Neural crest cell (in vitro differentiated cells): ENCODE results near the gene SCP2. TPM values are rescaled to one million over a fixed set of nuclear protein-coding genes. Genes with fewer than 3 reads are reported as not detected.

Source experiments
- DNase-seq: peaks from one replicate; pipeline ENCODE4 v3.0.0; 2021; ENCODE audit warnings: low read depth, mixed read lengths, low spot score
- H3K27ac Mint-ChIP-seq: one replicate; pipeline ENCODE4 v1.8.0; 2021; ENCODE audit warnings: mild to moderate bottlenecking, mixed read lengths; ENCODE audit not compliant: unreplicated experiment
- H3K27me3 Mint-ChIP-seq: 2 replicates; pipeline ENCODE4 v1.8.0; 2021; ENCODE audit warnings: low read depth, mild to moderate bottlenecking, mixed read lengths
- H3K36me3 Mint-ChIP-seq: 2 replicates; pipeline ENCODE4 v1.8.0; 2021; ENCODE audit warnings: low read depth, mild to moderate bottlenecking, mixed read lengths
- H3K4me1 Mint-ChIP-seq: 2 replicates; pipeline ENCODE4 v1.8.0; 2021; ENCODE audit warnings: mixed read lengths
- H3K4me3 Mint-ChIP-seq: one replicate; pipeline ENCODE4 v1.8.0; 2021; ENCODE audit warnings: mild to moderate bottlenecking, mixed read lengths
- H3K9me3 Mint-ChIP-seq: 2 replicates; pipeline ENCODE4 v1.8.0; 2021; ENCODE audit warnings: mixed read lengths
- total RNA-seq: library from RNA; stranded (reverse); gene quantifications from 2 replicates; pipeline ENCODE4 v1.2.1, GENCODE V29; 2021
- TF ChIP-seq, protein P1 (sequence below): fragments of 200-600 bp; sonication (generic); conservative IDR thresholded peaks from 2 replicates; pipeline ENCODE4 v1.5.0; 2021; ENCODE audit warnings: antibody characterized with exemption, mild to moderate bottlenecking

SCP2 gene
- total RNA-seq, 1 donor from 2014 or later: 61.8 TPM

DNA sequence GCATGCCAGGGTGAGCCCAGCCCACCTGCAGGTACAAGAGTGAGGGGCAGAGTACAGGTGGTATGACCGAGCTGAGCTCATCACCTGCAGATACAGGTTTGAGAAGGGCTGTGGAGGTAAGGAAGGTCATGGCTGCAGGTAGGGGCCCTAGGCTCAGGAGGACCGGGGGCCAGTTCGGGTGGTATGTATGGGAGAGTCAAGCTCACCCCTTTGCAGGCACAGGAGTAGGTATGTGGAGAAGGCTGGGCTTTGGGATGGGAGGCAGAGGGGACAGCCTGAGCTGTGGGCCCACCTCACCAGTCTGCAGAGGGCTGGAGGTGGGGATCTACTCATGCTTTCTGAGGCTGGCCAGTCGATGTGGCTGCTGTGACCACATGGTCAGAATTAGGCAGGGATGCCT lies 152.2 kb downstream of the SCP2 start:
- H3K36me3 Mint-ChIP-seq: no peaks in the 10 kb centered on the region
- H3K27ac Mint-ChIP-seq: no peak overlapping the region
- TF ChIP-seq, protein P1, sequence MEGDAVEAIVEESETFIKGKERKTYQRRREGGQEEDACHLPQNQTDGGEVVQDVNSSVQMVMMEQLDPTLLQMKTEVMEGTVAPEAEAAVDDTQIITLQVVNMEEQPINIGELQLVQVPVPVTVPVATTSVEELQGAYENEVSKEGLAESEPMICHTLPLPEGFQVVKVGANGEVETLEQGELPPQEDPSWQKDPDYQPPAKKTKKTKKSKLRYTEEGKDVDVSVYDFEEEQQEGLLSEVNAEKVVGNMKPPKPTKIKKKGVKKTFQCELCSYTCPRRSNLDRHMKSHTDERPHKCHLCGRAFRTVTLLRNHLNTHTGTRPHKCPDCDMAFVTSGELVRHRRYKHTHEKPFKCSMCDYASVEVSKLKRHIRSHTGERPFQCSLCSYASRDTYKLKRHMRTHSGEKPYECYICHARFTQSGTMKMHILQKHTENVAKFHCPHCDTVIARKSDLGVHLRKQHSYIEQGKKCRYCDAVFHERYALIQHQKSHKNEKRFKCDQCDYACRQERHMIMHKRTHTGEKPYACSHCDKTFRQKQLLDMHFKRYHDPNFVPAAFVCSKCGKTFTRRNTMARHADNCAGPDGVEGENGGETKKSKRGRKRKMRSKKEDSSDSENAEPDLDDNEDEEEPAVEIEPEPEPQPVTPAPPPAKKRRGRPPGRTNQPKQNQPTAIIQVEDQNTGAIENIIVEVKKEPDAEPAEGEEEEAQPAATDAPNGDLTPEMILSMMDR: no peak
- no peaks in the 10 kb centered on the region for H3K27me3 Mint-ChIP-seq
- peaks cover 14% of the 10 kb centered on the region for H3K4me1 Mint-ChIP-seq
- no peak for DNase-seq
- H3K9me3 Mint-ChIP-seq: no peaks in the 10 kb centered on the region
- H3K4me3 Mint-ChIP-seq: no peak overlapping the region

DNA sequence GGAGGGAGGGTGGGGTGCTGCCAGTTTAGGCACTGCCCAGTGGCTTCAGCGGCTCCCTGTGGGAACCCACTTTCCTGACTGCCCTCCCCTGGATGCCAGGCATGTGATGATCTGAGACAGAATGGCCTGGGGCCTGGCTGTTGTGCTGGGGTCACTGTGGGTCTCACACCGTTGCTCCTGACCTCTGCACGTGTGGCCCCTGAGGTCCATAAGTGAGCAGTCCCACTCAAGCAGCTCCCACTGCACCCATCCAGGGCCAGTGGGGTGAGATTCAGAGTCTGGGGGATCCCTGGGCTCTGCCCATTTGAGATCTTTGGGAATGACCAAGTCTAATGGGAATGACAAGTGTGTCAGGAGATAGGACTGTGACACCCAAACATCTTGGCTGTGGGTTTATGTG lies 153.0 kb downstream of the SCP2 start:
- Mint-ChIP-seq H3K9me3 (no peaks in the 10 kb centered on the region), H3K4me1 (peaks cover 14% of the 10 kb centered on the region), H3K4me3 (no peak overlapping the region), H3K27me3 (no peaks in the 10 kb centered on the region), H3K27ac (no peak overlapping the region), H3K36me3 (no peaks in the 10 kb centered on the region)
- TF ChIP-seq, protein P1: no peak
- DNase-seq: no peak

DNA sequence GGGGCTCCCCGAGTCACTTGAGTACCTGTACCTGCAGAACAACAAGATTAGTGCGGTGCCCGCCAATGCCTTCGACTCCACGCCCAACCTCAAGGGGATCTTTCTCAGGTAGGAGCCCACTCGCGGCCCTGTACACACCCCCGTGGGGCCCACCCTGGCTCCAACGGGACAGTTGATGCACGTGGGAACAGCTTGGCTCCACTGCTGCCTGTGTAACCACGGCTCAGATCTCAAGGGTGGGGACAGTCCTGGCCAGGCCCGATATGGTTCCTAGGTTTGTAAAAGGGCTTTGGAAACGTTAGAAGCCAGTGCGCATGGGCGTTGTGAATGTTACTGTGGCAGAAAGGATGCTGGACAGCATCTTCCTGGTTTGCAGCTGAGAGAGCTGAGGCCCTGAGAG lies 153.7 kb downstream of the SCP2 start:
- no peaks in the 10 kb centered on the region for H3K9me3 Mint-ChIP-seq
- TF ChIP-seq, protein P1: no peak
- H3K4me3 Mint-ChIP-seq: no peak overlapping the region
- peaks cover 14% of the 10 kb centered on the region for H3K4me1 Mint-ChIP-seq
- H3K36me3 Mint-ChIP-seq: no peaks in the 10 kb centered on the region
- H3K27me3 Mint-ChIP-seq: no peaks in the 10 kb centered on the region
- no peak overlapping the region for H3K27ac Mint-ChIP-seq
- no peak for DNase-seq

DNA sequence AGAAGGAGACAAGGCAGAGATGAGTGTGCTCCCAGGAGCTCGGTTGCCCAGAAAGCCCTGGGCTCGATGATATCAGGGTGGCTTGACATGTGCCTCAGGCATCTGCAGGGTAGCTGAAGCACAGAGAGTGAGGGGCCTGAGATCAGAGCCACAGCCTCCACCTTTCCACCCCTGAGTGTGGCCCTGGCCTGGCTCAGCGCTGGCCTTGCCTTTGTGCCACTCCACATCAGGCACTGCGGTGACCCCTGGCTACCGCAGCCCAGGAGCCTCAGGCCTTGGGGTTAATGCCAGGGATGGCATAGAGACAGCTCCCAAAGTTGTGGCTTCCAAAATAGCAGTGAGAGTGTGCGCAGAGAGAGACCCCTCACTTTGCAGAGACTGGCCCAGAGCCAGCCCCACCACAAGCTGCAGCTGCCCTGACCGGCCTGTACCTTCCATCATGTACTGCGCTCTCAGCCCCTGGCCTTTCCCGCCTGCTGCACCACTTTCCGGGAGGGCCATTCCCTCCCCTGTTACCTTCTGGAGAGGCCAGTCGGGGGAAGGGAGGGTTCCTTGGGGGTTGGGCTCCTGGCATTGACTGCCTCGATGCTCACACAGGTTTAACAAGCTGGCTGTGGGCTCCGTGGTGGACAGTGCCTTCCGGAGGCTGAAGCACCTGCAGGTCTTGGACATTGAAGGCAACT lies 154.4 kb downstream of the SCP2 start:
- peaks cover 14% of the 10 kb centered on the region for H3K4me1 Mint-ChIP-seq
- H3K36me3 Mint-ChIP-seq: no peaks in the 10 kb centered on the region
- H3K9me3 Mint-ChIP-seq: no peaks in the 10 kb centered on the region
- TF ChIP-seq, protein P1: no peak
- H3K4me3 Mint-ChIP-seq: no peak overlapping the region
- no peak overlapping the region for H3K27ac Mint-ChIP-seq
- H3K27me3 Mint-ChIP-seq: no peaks in the 10 kb centered on the region
- no peak for DNase-seq

DNA sequence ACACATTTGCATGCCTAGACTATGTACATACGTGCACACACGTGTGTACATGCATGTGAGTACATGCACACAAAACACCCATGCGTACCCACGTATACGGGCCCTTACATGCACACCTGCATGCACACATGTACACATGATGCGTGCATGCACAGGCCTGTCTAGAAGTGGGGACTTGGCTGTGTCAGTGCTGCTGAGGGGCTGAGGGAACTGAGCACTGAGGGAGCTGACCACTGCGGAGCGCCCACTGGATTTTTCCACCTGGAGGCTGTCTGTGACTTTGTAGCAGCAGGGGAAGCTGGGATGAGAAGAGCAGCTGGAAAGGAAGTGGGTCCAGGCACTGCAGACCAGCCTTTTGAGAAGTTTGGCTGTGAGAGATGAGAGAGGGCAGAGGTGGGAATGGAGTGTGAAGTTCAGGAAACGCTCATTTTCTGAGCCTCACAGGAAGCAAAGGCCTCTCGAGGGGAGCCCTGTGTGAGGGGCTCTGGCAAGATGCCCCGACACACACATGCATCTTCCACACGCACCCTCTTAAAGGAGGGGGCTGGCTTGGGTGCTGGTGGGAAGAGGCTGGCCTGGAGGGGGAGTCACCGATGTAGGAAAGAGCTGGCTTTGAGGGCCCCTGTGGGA lies 155.9 kb downstream of the SCP2 start:
- H3K36me3 Mint-ChIP-seq: no peaks in the 10 kb centered on the region
- H3K27me3 Mint-ChIP-seq: no peaks in the 10 kb centered on the region
- no peaks in the 10 kb centered on the region for H3K9me3 Mint-ChIP-seq
- TF ChIP-seq, protein P1: no peak
- H3K4me3 Mint-ChIP-seq: no peak overlapping the region
- DNase-seq: no peak
- no peak overlapping the region for H3K27ac Mint-ChIP-seq
- H3K4me1 Mint-ChIP-seq: peaks cover 14% of the 10 kb centered on the region
